GM12878 (cell line): Measurements from ENCODE around the gene BRINP3. TPM values are rescaled to one million over a fixed set of nuclear protein-coding genes. Genes with fewer than 3 reads are reported as not detected.

ENCODE experiments used
- ATAC-seq: fragments of 200-7000 bp; cut with Tn5 transposase; 3 replicates; pipeline ENCODE4 v1.9.1; 2020; ENCODE audit warnings: mild to moderate bottlenecking, moderate library complexity
- BruUV-seq: library from RNA; stranded (reverse); fragments of 400-500 nt; replicated peaks from 2 replicates; lab custom pipeline; 2021; lab: Mats Ljungman, UMichigan
- CTCF ChIA-PET: fragments of 300-600 bp; sonication (Branson Sonifier 250); formaldehyde crosslinking; extraction: SDS; loops from one replicate; lab custom pipeline; 2021; ENCODE audit warnings: inconsistent platforms; lab: Yijun Ruan, JAX
- POLR2A ChIA-PET: fragments of 350-600 bp; formaldehyde crosslinking; extraction: SDS; loops from one replicate; lab custom pipeline; 2021; ENCODE audit warnings: inconsistent platforms; lab: Charles Lee
- RAD21 ChIA-PET: fragments of 300-600 bp; sonication (Branson Sonifier 250); formaldehyde crosslinking; loops from one replicate; lab custom pipeline; 2023; ENCODE audit warnings: antibody characterized with exemption; ENCODE audit not compliant: unreplicated experiment; lab: Charles Lee
- SMC1A ChIA-PET: fragments of 300-600 bp; sonication (Branson Sonifier 250); formaldehyde crosslinking; loops from one replicate; lab custom pipeline; 2023; ENCODE audit not compliant: unreplicated experiment, uncharacterized antibody; lab: Charles Lee
- DNase-seq: peaks from one replicate; pipeline ENCODE4 v3.0.0-alpha.2; 2011; ENCODE audit warnings: low read depth, low spot score
- FAIRE-seq: peaks from 3 replicates; lab custom pipeline; 2011; peaks lifted over from hg19 to GRCh38; lab: Jason Lieb, UNC
- H2AFZ ChIP-seq: 2 replicates; pipeline ENCODE4 v1.6.0; 2011; ENCODE audit warnings: low read depth, low read length, control low read depth; ENCODE audit not compliant: control insufficient read depth
- H3K27ac ChIP-seq: 2 replicates; pipeline ENCODE4 v1.5.1; 2011; ENCODE audit warnings: control low read depth; ENCODE audit not compliant: control insufficient read depth, insufficient read depth
- H3K27me3 ChIP-seq, 2 experiments: replicated peaks in 1 of 2; 2 replicates each; pipeline versions ENCODE4 v1.6.0 to v1.6.1; 2011; ENCODE audit warnings: low read length in 1 of 2; ENCODE audit not compliant: control insufficient read depth in 2 of 2, insufficient read depth in 2 of 2
- H3K36me3 ChIP-seq, 2 experiments: 2 replicates each; pipeline ENCODE4 v1.5.1; 2011; ENCODE audit warnings: low read length in 1 of 2; ENCODE audit not compliant: control insufficient read depth in 2 of 2, insufficient read depth in 2 of 2
- H3K4me1 ChIP-seq: 2 replicates; pipeline ENCODE4 v1.6.1; 2011; ENCODE audit warnings: mild to moderate bottlenecking, low read length, moderate library complexity, mixed read lengths; ENCODE audit not compliant: control insufficient read depth, insufficient read depth
- H3K4me2 ChIP-seq: 2 replicates; pipeline ENCODE4 v1.6.0; 2011; ENCODE audit warnings: control low read depth; ENCODE audit not compliant: control insufficient read depth, insufficient read depth
- H3K4me3 ChIP-seq: fragments of 200-600 bp; sonication (generic); 2 replicates; pipeline ENCODE4 v1.5.1; 2016
- H3K79me2 ChIP-seq: 2 replicates; pipeline ENCODE4 v1.6.0; 2011; ENCODE audit warnings: low read length; ENCODE audit not compliant: control insufficient read depth, insufficient read depth
- H3K9ac ChIP-seq: 2 replicates; pipeline ENCODE4 v1.8.0; 2011; ENCODE audit warnings: low read length, control low read depth, mixed read lengths; ENCODE audit not compliant: control insufficient read depth, insufficient read depth
- H3K9me3 ChIP-seq: replicated peaks from 3 replicates; pipeline ENCODE4 v1.5.1; 2011; ENCODE audit warnings: mild to moderate bottlenecking, low read length; ENCODE audit not compliant: control insufficient read depth, insufficient read depth
- H4K20me1 ChIP-seq: 2 replicates; pipeline ENCODE4 v1.6.0; 2011; ENCODE audit not compliant: control insufficient read depth, insufficient read depth
- BACH1 ChIP-seq: fragments of 450-650 bp; IDR thresholded peaks from 2 replicates; pipeline ENCODE4 v1.6.1; 2017; ENCODE audit warnings: mild to moderate bottlenecking, borderline replicate concordance
- CEBPB ChIP-seq, 2 experiments: fragments of 150-350 bp in 1 of 2; IDR thresholded peaks; 2 replicates each; pipeline ENCODE4 v1.6.1; 2012 to 2014; ENCODE audit warnings: low read depth in 2 of 2, low read length in 2 of 2, borderline replicate concordance in 1 of 2, inconsistent platforms in 1 of 2
- DPF2 ChIP-seq: fragments of 450-650 bp; IDR thresholded peaks from 2 replicates; pipeline ENCODE4 v1.6.1; 2017; ENCODE audit warnings: mild to moderate bottlenecking
- EED ChIP-seq: sonication (generic); IDR thresholded peaks from 2 replicates; pipeline ENCODE4 v1.6.1; 2016; ENCODE audit warnings: antibody characterized with exemption, low read depth
- EGR1 ChIP-seq, 2 experiments: IDR thresholded peaks; 1 replicate in 1 of 2; 2 replicates in 1 of 2; pipeline ENCODE4 v1.6.1; 2011 to 2012; ENCODE audit warnings: low read depth in 2 of 2, low read length in 2 of 2, borderline replicate concordance in 1 of 2, mild to moderate bottlenecking in 1 of 2, moderate library complexity in 1 of 2
- EP300 ChIP-seq, 2 experiments: fragments of 150-350 bp in 1 of 2; IDR thresholded peaks; 2 replicates each; pipeline ENCODE4 v1.6.1; 2011 to 2012; ENCODE audit warnings: low read depth in 2 of 2, low read length in 2 of 2, borderline replicate concordance in 1 of 2, improper control_type of control experiment in 1 of 2, inconsistent platforms in 1 of 2; ENCODE audit not compliant: control insufficient read depth in 1 of 2
- ETV6 ChIP-seq, 2 experiments: fragments of 450-650 bp in 1 of 2; IDR thresholded peaks in 1 of 2; conservative IDR thresholded peaks in 1 of 2; 2 replicates each; pipeline ENCODE4 v1.6.1; 2014; ENCODE audit warnings: antibody characterized with exemption in 1 of 2, borderline replicate concordance in 1 of 2, low read depth in 1 of 2, mild to moderate bottlenecking in 1 of 2, moderate library complexity in 1 of 2
- HDAC6 ChIP-seq: fragments of 200-600 bp; sonication (generic); IDR thresholded peaks from one replicate; pipeline ENCODE4 v1.8.0; 2017; ENCODE audit warnings: antibody characterized with exemption; ENCODE audit not compliant: unreplicated experiment
- NR2C2 ChIP-seq: IDR thresholded peaks from 2 replicates; pipeline ENCODE4 v1.6.1; 2011; ENCODE audit warnings: borderline replicate concordance, low read depth; ENCODE audit not compliant: control insufficient read depth, insufficient read length
- PAX5 ChIP-seq: IDR thresholded peaks from 2 replicates; pipeline ENCODE4 v1.6.1; 2011; ENCODE audit warnings: low read depth, low read length, borderline replicate concordance
- SP1 ChIP-seq: IDR thresholded peaks from one replicate; pipeline ENCODE4 v1.6.1; 2011; ENCODE audit warnings: low read depth, low read length
- STAT3 ChIP-seq: IDR thresholded peaks from 2 replicates; pipeline ENCODE4 v1.6.1; 2011; ENCODE audit warnings: low read depth, low read length, improper control_type of control experiment
- TCF3 ChIP-seq: IDR thresholded peaks from 2 replicates; pipeline ENCODE4 v1.6.1; 2012; ENCODE audit warnings: low read depth, mild to moderate bottlenecking, low read length, borderline replicate concordance; ENCODE audit not compliant: insufficient read depth
- WGBS: methylation state at CpG from one replicate; pipeline ENCODE4 v1.1.6; 2016; ENCODE audit warnings: low lambda C conversion rate; ENCODE audit not compliant: insufficient replicate concordance, insufficient coverage; ENCODE audit errors: missing lambda C conversion rate; 5-methylcytosine and 5-hydroxymethylcytosine counted together
- in situ Hi-C: fragments of 300-500 bp; cut with MboI; formaldehyde crosslinking; loops from 9 replicates; pipeline ENCODE4 v1.14.3; 2018; ENCODE audit warnings: mixed read lengths
- intact Hi-C: fragments of 100-400 bp; cut with micrococcal nuclease; formaldehyde crosslinking; loops from one replicate; pipeline ENCODE4 v1.14.2; 2022; ENCODE audit not compliant: unreplicated experiment
- polyA plus RNA-seq, 11 experiments: library from polyadenylated mRNA; depleted of rRNA in 4 of 11; unstranded in 6 of 11; stranded (reverse) in 5 of 11; fragments of >200 nt; fragmentation: Nextera tagmentation in 4 of 11; fragmentation: Illumina TruSeq in 1 of 11; extraction: Ambion mirVana in 4 of 11; extraction: Trizol in 1 of 11; gene quantifications; 1 replicate in 1 of 11; 2 replicates in 10 of 11; pipeline versions ENCODE4 v1.2.1 to v1.2.3, GENCODE V29; 2011 to 2016; ENCODE audit warnings: inconsistent platforms in 2 of 11, missing spikeins in 2 of 11, low read depth in 1 of 11
- total RNA-seq, 4 experiments: library from RNA; depleted of rRNA in 3 of 4; stranded (reverse); fragments of >200 nt in 3 of 4; fragmentation: Illumina TruSeq in 1 of 4; extraction: Trizol in 1 of 4; gene quantifications; 2 replicates each; pipeline versions ENCODE4 v1.2.1 to v1.2.3, GENCODE V29; 2013 to 2021
- TF ChIP-seq, protein P1 (sequence below): IDR thresholded peaks from 2 replicates; pipeline ENCODE4 v1.6.1; 2011; ENCODE audit warnings: borderline replicate concordance, low read depth, mild to moderate bottlenecking, moderate library complexity, mixed read lengths, low read length; ENCODE audit not compliant: insufficient read depth; ENCODE audit errors: extremely low read length
- TF ChIP-seq, protein P2 (sequence below): IDR thresholded peaks from 2 replicates; pipeline ENCODE4 v1.6.1; 2012; ENCODE audit warnings: low read depth, low read length, improper control_type of control experiment

The BRINP3 gene
- total and polyA plus RNA-seq, 10 of the 15 experiments (the other 5 are each of a cell fraction or from before 2014, with no cell fraction given), result under 0.01 TPM; not detected in 9

DNA sequence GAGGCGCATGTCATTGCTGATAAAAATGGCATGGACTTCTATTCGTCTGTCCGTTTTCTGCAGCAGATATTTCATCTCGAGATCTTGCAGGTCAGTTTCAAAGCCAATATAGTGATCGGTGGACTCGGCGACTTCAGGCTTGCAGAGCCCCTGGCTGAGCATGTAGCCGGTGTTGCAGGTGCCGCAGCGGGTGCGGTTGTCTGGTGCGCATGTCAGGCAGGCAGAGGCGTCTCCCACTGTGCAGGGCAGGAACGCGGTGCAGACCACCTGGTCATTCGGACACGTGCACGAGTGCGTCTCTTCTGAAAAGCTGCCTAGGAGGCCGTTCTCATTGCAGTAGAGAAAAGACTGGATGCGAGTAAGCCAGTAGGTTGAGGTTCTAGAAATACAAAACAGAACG is 378.9 kb downstream of the BRINP3 start:
- Histone ChIP-seq H3K36me3 (no peaks in the 10 kb centered on the region), H3K79me2 (no peaks in the 10 kb centered on the region), H4K20me1 (no peaks in the 10 kb centered on the region), H3K27me3 (no peaks in the 10 kb centered on the region), H3K9me3 (no peaks in the 10 kb centered on the region), H3K4me3 (no peak overlapping the region), H3K9ac (no peak overlapping the region)
- in situ Hi-C loops (no loop called here), intact Hi-C loops (no loop called here)
- SMC1A ChIA-PET, result no interaction called here
- 53% methylated on average over 22 of the region's 22 CpGs for WGBS
- no peak for FAIRE-seq
- no peak for TF ChIP-seq STAT3
- no peak for TF ChIP-seq SP1
- no peak for TF ChIP-seq NR2C2
- no peak for TF ChIP-seq ETV6 (conservative IDR thresholded peaks at IDR 0.05 in 1 of 2, IDR thresholded peaks at IDR 0.05 in 1 of 2; ENCODE audit: borderline replicate concordance in 1 of 2, low read depth in 1 of 2)
- TF ChIP-seq CEBPB (IDR thresholded peaks at IDR 0.05; ENCODE audit: borderline replicate concordance in 1 of 2, low read depth in 2 of 2, low read length in 2 of 2), result no peak
- TF ChIP-seq, all 136 proteins: peak for 0
- no peak for ATAC-seq
- CTCF ChIA-PET, result interaction anchor here (0.6 to 2.1 kb wide), 2 partner anchors 14 to 1650 kb away, joined by 3 to 12 read pairs; no protein-coding TSS in a partner anchor
- Histone ChIP-seq H2AFZ (no peak overlapping the region), H3K4me2 (no peak overlapping the region), H3K4me1 (no peaks in the 10 kb centered on the region), H3K27ac (no peak overlapping the region)
- DNase-seq, result no peak
- POLR2A ChIA-PET, result no interaction called here
- BruUV-seq, result no TSS peak
- RAD21 ChIA-PET, result no interaction called here

DNA sequence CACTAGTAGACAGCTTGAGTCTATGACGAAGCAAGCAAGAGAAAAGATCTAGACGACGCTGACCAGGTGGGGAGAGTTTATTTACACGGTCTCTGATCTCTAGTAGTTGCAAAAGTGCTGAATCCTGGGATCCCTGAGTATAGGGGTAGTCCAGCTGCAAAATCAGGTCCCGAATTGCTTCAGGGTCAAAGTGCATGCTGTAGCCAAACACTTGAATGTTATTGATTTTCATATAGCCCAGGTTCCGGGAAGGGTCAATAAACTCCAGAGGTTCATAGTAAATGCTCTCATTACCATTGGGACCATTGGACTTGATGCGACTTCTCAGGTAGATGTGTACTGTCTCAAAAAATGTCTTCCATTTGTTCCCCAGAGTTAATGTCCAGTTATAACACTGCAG is 379.6 kb downstream of the BRINP3 start:
- RAD21 ChIA-PET, result no interaction called here
- no peaks in the 10 kb centered on the region for H3K79me2 ChIP-seq
- CTCF ChIA-PET, result interaction anchor here (2.1 kb wide), 1 partner anchor 13 kb away, joined by 12 read pairs; no protein-coding TSS in a partner anchor
- WGBS, result 12% methylated on average over 7 of the region's 7 CpGs
- no peak overlapping the region for H3K27ac ChIP-seq
- no peak overlapping the region for H3K9ac ChIP-seq
- in situ Hi-C loops (no loop called here), intact Hi-C loops (no loop called here)
- SMC1A ChIA-PET, result no interaction called here
- H3K4me3 ChIP-seq, result no peak overlapping the region
- no peak for ATAC-seq
- no peak overlapping the region for H2AFZ ChIP-seq
- H3K4me1 ChIP-seq, result no peaks in the 10 kb centered on the region
- no peak overlapping the region for H3K4me2 ChIP-seq
- FAIRE-seq, result no peak
- H3K9me3 ChIP-seq, result no peaks in the 10 kb centered on the region
- POLR2A ChIA-PET, result no interaction called here
- H3K36me3 ChIP-seq, result no peaks in the 10 kb centered on the region
- H3K27me3 ChIP-seq, result no peaks in the 10 kb centered on the region
- no TSS peak for BruUV-seq
- no peaks in the 10 kb centered on the region for H4K20me1 ChIP-seq
- DNase-seq, result no peak
- TF ChIP-seq, protein P1, sequence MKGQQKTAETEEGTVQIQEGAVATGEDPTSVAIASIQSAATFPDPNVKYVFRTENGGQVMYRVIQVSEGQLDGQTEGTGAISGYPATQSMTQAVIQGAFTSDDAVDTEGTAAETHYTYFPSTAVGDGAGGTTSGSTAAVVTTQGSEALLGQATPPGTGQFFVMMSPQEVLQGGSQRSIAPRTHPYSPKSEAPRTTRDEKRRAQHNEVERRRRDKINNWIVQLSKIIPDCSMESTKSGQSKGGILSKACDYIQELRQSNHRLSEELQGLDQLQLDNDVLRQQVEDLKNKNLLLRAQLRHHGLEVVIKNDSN, result no peak
- no peak for TF ChIP-seq EGR1 (IDR thresholded peaks at IDR 0.05; ENCODE audit: borderline replicate concordance in 1 of 2, low read depth in 2 of 2, low read length in 2 of 2)
- no peak for TF ChIP-seq EED
- no peak for TF ChIP-seq EP300 (IDR thresholded peaks at IDR 0.05; ENCODE audit: borderline replicate concordance in 1 of 2, control insufficient read depth in 1 of 2, low read depth in 2 of 2, low read length in 2 of 2)
- no peak for TF ChIP-seq PAX5
- no peak for TF ChIP-seq HDAC6
- TF ChIP-seq DPF2, result no peak
- TF ChIP-seq BACH1, result no peak
- TF ChIP-seq, protein P2, sequence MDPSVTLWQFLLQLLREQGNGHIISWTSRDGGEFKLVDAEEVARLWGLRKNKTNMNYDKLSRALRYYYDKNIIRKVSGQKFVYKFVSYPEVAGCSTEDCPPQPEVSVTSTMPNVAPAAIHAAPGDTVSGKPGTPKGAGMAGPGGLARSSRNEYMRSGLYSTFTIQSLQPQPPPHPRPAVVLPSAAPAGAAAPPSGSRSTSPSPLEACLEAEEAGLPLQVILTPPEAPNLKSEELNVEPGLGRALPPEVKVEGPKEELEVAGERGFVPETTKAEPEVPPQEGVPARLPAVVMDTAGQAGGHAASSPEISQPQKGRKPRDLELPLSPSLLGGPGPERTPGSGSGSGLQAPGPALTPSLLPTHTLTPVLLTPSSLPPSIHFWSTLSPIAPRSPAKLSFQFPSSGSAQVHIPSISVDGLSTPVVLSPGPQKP, result no peak
- TF ChIP-seq TCF3, result no peak
